ENCODE measurements around the gene UAP1L1. TPM values are rescaled to one million over a fixed set of nuclear protein-coding genes. Genes with fewer than 3 reads are reported as not detected.

The UAP1L1 gene
- total RNA-seq, 4 donors from 2014 or later = 6.6 to 13.7 (median 7.9) TPM

DNA sequence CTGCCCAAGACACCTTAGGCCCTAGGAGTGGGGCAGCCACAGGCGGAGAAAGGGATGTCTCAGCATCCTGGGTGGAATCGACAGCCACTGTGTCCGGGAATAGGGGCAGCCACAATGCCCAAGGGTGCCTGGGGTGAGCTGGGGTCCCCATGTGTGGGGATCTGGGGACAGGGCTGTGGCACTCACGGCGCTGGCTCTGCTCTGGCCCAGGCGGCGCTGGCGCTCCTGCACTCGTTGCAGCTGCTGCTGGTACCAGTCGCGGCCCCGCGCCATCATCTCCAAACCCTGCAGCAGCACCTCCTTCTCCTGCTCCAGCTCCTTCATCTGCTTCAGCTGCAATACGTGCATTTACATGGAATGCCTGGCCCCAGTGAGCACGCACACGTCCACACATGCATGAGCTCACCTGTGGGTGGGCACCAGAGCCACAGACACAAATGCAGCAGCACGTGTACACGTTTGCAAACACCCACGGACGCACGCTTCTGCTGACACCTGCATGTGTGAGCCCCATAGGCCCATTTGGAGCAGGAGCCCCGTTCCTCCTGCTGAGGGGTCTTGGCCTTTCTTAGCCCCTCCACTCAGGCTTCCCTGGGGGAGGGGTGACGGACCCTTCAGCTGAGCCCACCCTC lies 11.9 kb upstream of the UAP1L1 start:
- intact Hi-C loops (cut with DNase I; ENCODE audit: low total_unique reads) = no loop called here
- WGBS, 2 donors = 80 to 86% methylated on average over 21 to 23 of the region's 23 CpGs
- no peak for TF ChIP-seq CTCF (IDR thresholded peaks at IDR 0.05)
- no peak for TF ChIP-seq POLR2A (IDR thresholded peaks at IDR 0.05)
- DNase-seq (ENCODE audit: low spot score in 2 of 2) = no peak
- no peak overlapping the region for H3K4me3 ChIP-seq (ENCODE audit: low read depth, poor library complexity, severe bottlenecking)

GRCh38 chr9:137066096-137066861 lies 11.0 kb upstream of the UAP1L1 start:
- 89 to 91% methylated on average over 21 to 26 of the region's 26 CpGs for WGBS, 2 donors
- no peak overlapping the region for H3K4me3 ChIP-seq (ENCODE audit: low read depth, poor library complexity, severe bottlenecking)
- no peak for TF ChIP-seq POLR2A (IDR thresholded peaks at IDR 0.05)
- no peak for TF ChIP-seq CTCF (IDR thresholded peaks at IDR 0.05)
- DNase-seq (ENCODE audit: low spot score in 2 of 2) = no peak
- intact Hi-C loops (cut with DNase I; ENCODE audit: low total_unique reads) = no loop called here

- 33 to 34% methylated on average over 10 to 12 of the region's 12 CpGs for WGBS, 2 donors
- TF ChIP-seq CTCF (IDR thresholded peaks at IDR 0.05) (peak in 1 of 3 donors; percentile 7), POLR2A (IDR thresholded peaks at IDR 0.05) (no peak)
- intact Hi-C loops (cut with DNase I; ENCODE audit: low total_unique reads) = no loop called here
- no peak overlapping the region for H3K4me3 ChIP-seq (ENCODE audit: low read depth, poor library complexity, severe bottlenecking)
- peak; percentile 74 to 96 for DNase-seq (ENCODE audit: low spot score in 2 of 2)
Observed at GRCh38 chr9:137067860-137068538, 9.3 kb upstream of the UAP1L1 start.

DNA sequence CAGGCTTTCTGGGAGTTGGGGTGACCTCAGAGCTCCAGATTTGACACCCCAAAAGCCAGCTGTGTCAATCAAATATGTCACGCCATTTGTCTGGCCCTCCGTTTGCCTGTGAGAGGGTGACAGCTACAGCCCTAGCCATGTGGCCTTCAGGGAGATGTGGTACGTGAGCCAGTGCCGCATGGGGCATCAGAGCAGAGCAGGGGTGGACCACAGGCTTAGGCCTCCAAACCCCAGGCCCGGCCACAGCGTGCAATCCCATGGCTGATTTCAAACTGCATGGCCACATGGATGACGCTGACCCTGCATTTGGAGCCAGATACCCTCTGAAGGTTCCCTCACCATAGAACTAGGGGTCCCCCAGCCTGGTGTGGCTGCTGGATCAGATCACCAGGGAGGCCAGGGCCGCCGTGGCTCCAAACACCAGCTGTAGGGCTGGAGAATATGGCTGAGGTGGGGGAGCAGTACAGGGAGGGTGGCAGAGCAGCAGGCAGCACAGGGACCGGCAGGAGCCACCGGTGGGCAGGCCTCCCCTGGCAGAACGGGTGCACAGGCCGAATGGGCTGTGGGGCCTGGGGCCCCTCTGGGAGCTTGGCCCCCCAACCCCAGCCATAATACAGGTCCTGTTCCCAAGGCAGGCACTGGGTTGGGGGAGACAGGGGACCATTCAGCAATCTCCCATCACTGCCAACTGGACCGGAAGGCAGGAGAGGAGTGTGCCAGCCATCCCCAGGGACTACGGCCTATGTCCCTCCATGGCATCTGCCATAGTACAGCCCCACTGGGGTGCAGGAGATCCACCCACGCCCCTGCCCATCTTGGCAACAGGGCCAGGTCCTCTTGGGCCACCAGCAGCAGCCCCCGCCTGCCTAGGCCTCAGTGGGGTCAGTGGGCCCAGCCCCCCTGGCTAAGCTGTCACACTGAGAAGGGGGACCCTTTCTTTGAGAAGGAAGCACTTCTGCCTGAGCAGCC lies 8.5 kb upstream of the UAP1L1 start:
- DNase-seq (ENCODE audit: low spot score in 2 of 2) = no peak
- 86 to 89% methylated on average over 17 of the region's 17 CpGs for WGBS, 2 donors
- TF ChIP-seq CTCF (IDR thresholded peaks at IDR 0.05) (no peak), POLR2A (IDR thresholded peaks at IDR 0.05) (no peak)
- intact Hi-C loops (cut with DNase I; ENCODE audit: low total_unique reads) = no loop called here
- peak overlapping the region; percentile 7 for H3K4me3 ChIP-seq (ENCODE audit: low read depth, poor library complexity, severe bottlenecking)

DNA sequence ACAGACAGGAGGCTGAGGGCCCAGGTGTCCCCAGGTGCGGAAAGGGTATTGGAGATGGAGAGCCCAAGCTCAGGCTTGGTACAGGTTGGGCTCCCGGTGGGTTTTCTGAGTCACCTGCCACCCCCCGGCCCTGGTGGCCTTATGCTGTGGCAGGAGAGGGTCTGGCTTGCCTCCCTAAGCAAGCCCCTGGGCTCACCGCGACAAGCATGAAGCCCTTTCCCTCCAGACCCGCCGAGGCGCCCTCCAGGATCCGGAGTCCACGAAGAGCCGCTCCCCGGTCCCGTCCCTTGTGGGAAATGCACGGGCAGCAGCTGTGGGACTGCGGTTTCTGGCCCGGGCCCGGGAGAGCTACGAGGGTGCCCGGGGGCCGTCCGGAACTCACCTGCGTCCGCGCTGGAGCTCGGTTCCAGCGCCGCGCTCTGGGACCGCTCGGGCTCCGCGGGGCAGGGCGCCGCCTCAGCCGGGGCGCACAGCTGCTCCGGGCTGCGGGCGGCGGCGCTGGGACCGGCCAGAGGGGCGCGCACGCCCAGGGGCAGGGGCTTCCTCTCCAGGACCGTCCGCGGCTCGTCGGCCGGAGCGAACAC lies 7.7 kb upstream of the UAP1L1 start:
- TF ChIP-seq POLR2A (IDR thresholded peaks at IDR 0.05) (no peak), CTCF (IDR thresholded peaks at IDR 0.05) (no peak)
- peak overlapping the region; percentile 7 for H3K4me3 ChIP-seq (ENCODE audit: low read depth, poor library complexity, severe bottlenecking)
- DNase-seq (ENCODE audit: low spot score in 2 of 2) = peak in 1 of 2 donors; percentile 85
- intact Hi-C loops (cut with DNase I; ENCODE audit: low total_unique reads) = no loop called here
- WGBS, 2 donors = 13 to 25% methylated on average over 8 to 14 of the region's 52 CpGs
